HepG2 (cell line): Measurements from ENCODE around the gene ZBTB46. TPM values are rescaled to one million over a fixed set of nuclear protein-coding genes. Genes with fewer than 3 reads are reported as not detected.

Source experiments
- ATAC-seq: fragments of 200-7000 bp; cut with Tn5 transposase; 3 replicates; pipeline ENCODE4 v1.9.1; 2020; ENCODE audit warnings: mild to moderate bottlenecking, moderate library complexity
- BruUV-seq: library from RNA; stranded (reverse); fragments of 400-500 nt; replicated peaks from 2 replicates; lab custom pipeline; 2021; lab: Mats Ljungman, UMichigan
- CTCF ChIA-PET: fragments of 300-600 bp; formaldehyde crosslinking; extraction: SDS; loops from one replicate; lab custom pipeline; 2021; ENCODE audit warnings: low total read pairs, inconsistent platforms, low intra/inter-chr PET ratio; lab: Yijun Ruan, JAX
- POLR2A ChIA-PET: fragments of 350-600 bp; sonication (Branson Sonifier 250); formaldehyde crosslinking; loops from one replicate; lab custom pipeline; 2020; ENCODE audit warnings: antibody characterized with exemption, inconsistent platforms; lab: Yijun Ruan, JAX
- DNase-seq: peaks from one replicate; pipeline ENCODE4 v3.0.0-alpha.2; 2015; ENCODE audit warnings: low spot score
- FAIRE-seq: peaks from 3 replicates; lab custom pipeline; 2011; peaks lifted over from hg19 to GRCh38; lab: Jason Lieb, UNC
- H2AFZ ChIP-seq: one replicate; pipeline ENCODE4 v1.6.1; 2011; ENCODE audit warnings: low read length, inconsistent platforms
- H3K27ac ChIP-seq: fragments of 300-600 bp; 3 replicates; pipeline ENCODE4 v1.8.0; 2011; ENCODE audit warnings: mixed run types, mild to moderate bottlenecking, mixed read lengths, low read length, inconsistent platforms; ENCODE audit not compliant: insufficient read depth; ENCODE audit errors: extremely low read length
- H3K27me3 ChIP-seq, 2 experiments: fragments of 200-600 bp in 1 of 2; 2 replicates in 1 of 2; 3 replicates in 1 of 2; pipeline versions ENCODE4 v1.6.0 to v1.8.0; 2011; ENCODE audit warnings: low read length in 2 of 2, mild to moderate bottlenecking in 2 of 2, moderate library complexity in 2 of 2, inconsistent platforms in 1 of 2; ENCODE audit not compliant: insufficient read depth in 2 of 2, control insufficient read depth in 1 of 2
- H3K36me3 ChIP-seq, 2 experiments: fragments of 200-600 bp in 1 of 2; replicated peaks in 1 of 2; 2 replicates in 1 of 2; 3 replicates in 1 of 2; pipeline versions ENCODE4 v1.5.1 to v1.8.0; 2011; ENCODE audit warnings: low read length in 2 of 2, inconsistent platforms in 1 of 2; ENCODE audit not compliant: insufficient read depth in 2 of 2, control insufficient read depth in 1 of 2
- H3K4me1 ChIP-seq: 2 replicates; pipeline ENCODE4 v1.5.1; 2012; ENCODE audit warnings: low read length, inconsistent platforms; ENCODE audit not compliant: insufficient read depth
- H3K4me2 ChIP-seq: 2 replicates; pipeline ENCODE4 v1.6.0; 2011; ENCODE audit warnings: low read depth, low read length, inconsistent platforms
- H3K4me3 ChIP-seq, 3 experiments: fragments of 200-600 bp in 1 of 3; sonication (generic), shearing (Covaris generic) in 1 of 3; replicated peaks in 1 of 3; 2 replicates each; pipeline ENCODE4 v1.5.1; 2011 to 2016; ENCODE audit warnings: low read length in 3 of 3, inconsistent platforms in 2 of 3, low read depth in 2 of 3, mild to moderate bottlenecking in 2 of 3, control low read depth in 1 of 3, mixed read lengths in 1 of 3; ENCODE audit not compliant: insufficient read depth in 1 of 3
- H3K79me2 ChIP-seq: one replicate; pipeline ENCODE4 v1.6.1; 2011; ENCODE audit warnings: low read length, inconsistent platforms; ENCODE audit not compliant: insufficient read depth
- H3K9ac ChIP-seq: 2 replicates; pipeline ENCODE4 v1.6.0; 2011; ENCODE audit warnings: mild to moderate bottlenecking, low read depth, low read length, inconsistent platforms; ENCODE audit not compliant: insufficient read depth
- H3K9me3 ChIP-seq: 2 replicates; pipeline ENCODE4 v1.5.1; 2012; ENCODE audit warnings: mild to moderate bottlenecking, low read length
- H4K20me1 ChIP-seq: 2 replicates; pipeline ENCODE4 v1.6.0; 2011; ENCODE audit warnings: inconsistent platforms, mild to moderate bottlenecking, low read length, moderate library complexity; ENCODE audit not compliant: insufficient read depth
- CBX1 ChIP-seq: IDR thresholded peaks from one replicate; pipeline ENCODE4 v1.6.1; 2016; ENCODE audit warnings: antibody characterized with exemption, low read depth
- HNF4A ChIP-seq: sonication (generic); formaldehyde crosslinking; IDR thresholded peaks from 2 replicates; pipeline ENCODE4 v1.4.0; 2020; ENCODE audit warnings: missing genetic modification reagents
- HNF4G ChIP-seq, 2 experiments: sonication (generic) in 1 of 2; formaldehyde crosslinking in 1 of 2; IDR thresholded peaks; 2 replicates each; pipeline versions ENCODE4 v1.4.0 to v1.6.1; 2011 to 2020; ENCODE audit warnings: borderline replicate concordance in 2 of 2, low read depth in 2 of 2, mild to moderate bottlenecking in 2 of 2, low read length in 1 of 2, missing genetic modification reagents in 1 of 2, moderate library complexity in 1 of 2
- HNRNPK ChIP-seq: fragments of 200-400 bp; formaldehyde crosslinking; IDR thresholded peaks from 2 replicates; pipeline ENCODE4 v1.6.1; 2018; ENCODE audit warnings: low read length, low read depth, moderate library complexity, mild to moderate bottlenecking; ENCODE audit not compliant: poor library complexity, severe bottlenecking
- PCBP1 ChIP-seq: fragments of 200-400 bp; formaldehyde crosslinking; IDR thresholded peaks from 2 replicates; pipeline ENCODE4 v1.6.1; 2017; ENCODE audit warnings: mild to moderate bottlenecking, low read depth, low read length, borderline replicate concordance
- RFXANK ChIP-seq: IDR thresholded peaks from 2 replicates; pipeline ENCODE4 v1.6.1; 2016
- ZBTB49 ChIP-seq: sonication (generic); formaldehyde crosslinking; IDR thresholded peaks from 2 replicates; pipeline ENCODE4 v1.4.0; 2020; ENCODE audit warnings: missing genetic modification reagents, borderline replicate concordance
- ZNF589 ChIP-seq: sonication (generic); formaldehyde crosslinking; conservative IDR thresholded peaks from 2 replicates; pipeline ENCODE4 v1.8.0; 2022; ENCODE audit warnings: mild to moderate bottlenecking, moderate library complexity, missing genetic modification reagents
- ZNF768 ChIP-seq: sonication (generic); formaldehyde crosslinking; IDR thresholded peaks from 2 replicates; pipeline ENCODE4 v1.4.0; 2020; ENCODE audit warnings: missing genetic modification reagents
- ZNF878 ChIP-seq: sonication (generic); formaldehyde crosslinking; IDR thresholded peaks from 2 replicates; pipeline ENCODE4 v1.8.1; 2023; ENCODE audit warnings: mild to moderate bottlenecking, missing genetic modification reagents, moderate library complexity
- WGBS: methylation state at CpG from one replicate; pipeline ENCODE4 v1.1.6; 2017; ENCODE audit warnings: low lambda C conversion rate; 5-methylcytosine and 5-hydroxymethylcytosine counted together
- in situ Hi-C: cut with HindIII; loops from 2 replicates; pipeline ENCODE4 v1.10.0; 2017; ENCODE audit warnings: low pct_unique_long_range_greater_than_20kb; ENCODE audit not compliant: extremely low pct_ligation_motif_present
- intact Hi-C: fragments of 100-400 bp; cut with micrococcal nuclease; formaldehyde crosslinking; loops from one replicate; pipeline ENCODE4 v1.10.0; 2022; ENCODE audit not compliant: unreplicated experiment
- polyA plus RNA-seq, 8 experiments: library from polyadenylated mRNA; depleted of rRNA in 3 of 8; stranded (reverse) in 7 of 8; unstranded in 1 of 8; fragments of >200 nt; fragmentation: Illumina TruSeq in 4 of 8; extraction: Trizol in 4 of 8; gene quantifications; 2 replicates each; pipeline versions ENCODE4 v1.2.1 to v1.2.3, GENCODE V29; 2011 to 2016; ENCODE audit warnings: low read depth in 4 of 8, missing spikeins in 1 of 8, mixed read lengths in 1 of 8; ENCODE audit not compliant: insufficient read depth in 1 of 8
- total RNA-seq, 5 experiments: library from RNA; depleted of rRNA; stranded (reverse); fragments of >200 nt; fragmentation: Illumina TruSeq; extraction: Trizol; gene quantifications; 2 replicates each; pipeline ENCODE4 v1.2.3, GENCODE V29; 2016; ENCODE audit warnings: low read depth in 1 of 5
- TF ChIP-seq, protein P1 (sequence below): sonication (generic); formaldehyde crosslinking; IDR thresholded peaks from 2 replicates; pipeline ENCODE4 v1.4.0; 2020; ENCODE audit warnings: mild to moderate bottlenecking, missing genetic modification reagents, borderline replicate concordance

The ZBTB46 gene
- total and polyA plus RNA-seq, 2 of the 13 experiments (the other 11 are each of a cell fraction or from before 2014, with no cell fraction given), result 1.6 to 13.5 TPM

DNA sequence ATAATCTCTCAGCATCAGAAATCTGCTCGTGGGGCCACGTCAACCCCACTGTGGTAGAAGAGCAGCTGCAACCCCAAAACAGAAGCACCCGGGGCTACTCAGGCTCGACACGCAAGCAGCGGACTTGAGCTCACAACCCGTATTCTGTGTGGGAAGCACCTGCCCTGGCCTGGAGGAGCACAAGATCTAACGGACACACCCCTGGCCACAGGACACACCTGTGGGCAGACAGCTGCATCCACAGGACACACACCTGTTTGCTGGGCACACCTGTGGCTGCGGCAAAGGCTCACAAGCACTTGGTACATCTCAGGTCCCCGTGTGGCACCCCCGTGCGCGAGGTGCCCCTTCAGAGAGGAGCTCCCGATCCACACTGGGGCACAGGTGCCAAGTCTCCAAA lies 36.5 kb downstream of the ZBTB46 start:
- Histone ChIP-seq H3K27me3 (no peaks in the 10 kb centered on the region), H3K9ac (no peak overlapping the region), H3K27ac (no peak overlapping the region), H2AFZ (no peak overlapping the region), H3K79me2 (no peaks in the 10 kb centered on the region)
- no TSS peak for BruUV-seq
- FAIRE-seq (no peak), ATAC-seq (no peak)
- CTCF ChIA-PET, result no interaction called here
- TF ChIP-seq HNF4A (CRISPR knock-in tag) (no peak), RFXANK (CRISPR knock-in tag) (no peak), ZNF589 (CRISPR knock-in tag) (no peak)
- TF ChIP-seq, all 625 proteins: peak for 0
- Histone ChIP-seq H3K9me3 (no peaks in the 10 kb centered on the region), H4K20me1 (no peaks in the 10 kb centered on the region), H3K4me1 (peaks cover 28% of the 10 kb centered on the region), H3K36me3 (no peaks in the 10 kb centered on the region), H3K4me3 (no peak overlapping the region), H3K4me2 (no peak overlapping the region)
- in situ Hi-C loops (no loop called here), intact Hi-C loops (no loop called here)
- WGBS, result 83% methylated on average over 14 of the region's 14 CpGs
- DNase-seq, result no peak
- POLR2A ChIA-PET, result interaction anchor here (1.2 kb wide), 1 partner anchor 70 kb away, joined by 5 read pairs; the partner anchor contains the start of gene TPD52L2

- Histone ChIP-seq H3K4me1 (peaks cover 44% of the 10 kb centered on the region), H3K4me3 (no peak overlapping the region), H3K27me3 (no peaks in the 10 kb centered on the region), H3K4me2 (no peak overlapping the region), H3K9ac (no peak overlapping the region), H3K36me3 (no peaks in the 10 kb centered on the region), H4K20me1 (no peaks in the 10 kb centered on the region), H3K9me3 (no peaks in the 10 kb centered on the region), H3K27ac (no peak overlapping the region), H3K79me2 (no peaks in the 10 kb centered on the region), H2AFZ (no peak overlapping the region)
- DNase-seq, result no peak
- CTCF ChIA-PET, result no interaction called here
- 81% methylated on average over 18 of the region's 20 CpGs for WGBS
- intact Hi-C loops, result no loop called here
- POLR2A ChIA-PET, result interaction anchor here (1.0 kb wide), 1 partner anchor 72 kb away, joined by 3 read pairs; the partner anchor contains the start of gene TPD52L2
- in situ Hi-C loops, result no loop called here
- no TSS peak for BruUV-seq
- FAIRE-seq, result no peak
- no peak for ATAC-seq
- TF ChIP-seq ZNF878 (CRISPR knock-in tag) (no peak), ZBTB49 (CRISPR knock-in tag) (no peak), PCBP1 (no peak), HNF4G (IDR thresholded peaks at IDR 0.05; ENCODE audit: borderline replicate concordance, low read depth, low read length) (no peak), HNF4G (CRISPR knock-in tag; IDR thresholded peaks at IDR 0.05; ENCODE audit: borderline replicate concordance, low read depth) (no peak), ZNF768 (CRISPR knock-in tag) (peak; percentile 29; the same call in 1 of the 2 replicates), CBX1 (no peak), HNRNPK (no peak)
- TF ChIP-seq, protein P1, sequence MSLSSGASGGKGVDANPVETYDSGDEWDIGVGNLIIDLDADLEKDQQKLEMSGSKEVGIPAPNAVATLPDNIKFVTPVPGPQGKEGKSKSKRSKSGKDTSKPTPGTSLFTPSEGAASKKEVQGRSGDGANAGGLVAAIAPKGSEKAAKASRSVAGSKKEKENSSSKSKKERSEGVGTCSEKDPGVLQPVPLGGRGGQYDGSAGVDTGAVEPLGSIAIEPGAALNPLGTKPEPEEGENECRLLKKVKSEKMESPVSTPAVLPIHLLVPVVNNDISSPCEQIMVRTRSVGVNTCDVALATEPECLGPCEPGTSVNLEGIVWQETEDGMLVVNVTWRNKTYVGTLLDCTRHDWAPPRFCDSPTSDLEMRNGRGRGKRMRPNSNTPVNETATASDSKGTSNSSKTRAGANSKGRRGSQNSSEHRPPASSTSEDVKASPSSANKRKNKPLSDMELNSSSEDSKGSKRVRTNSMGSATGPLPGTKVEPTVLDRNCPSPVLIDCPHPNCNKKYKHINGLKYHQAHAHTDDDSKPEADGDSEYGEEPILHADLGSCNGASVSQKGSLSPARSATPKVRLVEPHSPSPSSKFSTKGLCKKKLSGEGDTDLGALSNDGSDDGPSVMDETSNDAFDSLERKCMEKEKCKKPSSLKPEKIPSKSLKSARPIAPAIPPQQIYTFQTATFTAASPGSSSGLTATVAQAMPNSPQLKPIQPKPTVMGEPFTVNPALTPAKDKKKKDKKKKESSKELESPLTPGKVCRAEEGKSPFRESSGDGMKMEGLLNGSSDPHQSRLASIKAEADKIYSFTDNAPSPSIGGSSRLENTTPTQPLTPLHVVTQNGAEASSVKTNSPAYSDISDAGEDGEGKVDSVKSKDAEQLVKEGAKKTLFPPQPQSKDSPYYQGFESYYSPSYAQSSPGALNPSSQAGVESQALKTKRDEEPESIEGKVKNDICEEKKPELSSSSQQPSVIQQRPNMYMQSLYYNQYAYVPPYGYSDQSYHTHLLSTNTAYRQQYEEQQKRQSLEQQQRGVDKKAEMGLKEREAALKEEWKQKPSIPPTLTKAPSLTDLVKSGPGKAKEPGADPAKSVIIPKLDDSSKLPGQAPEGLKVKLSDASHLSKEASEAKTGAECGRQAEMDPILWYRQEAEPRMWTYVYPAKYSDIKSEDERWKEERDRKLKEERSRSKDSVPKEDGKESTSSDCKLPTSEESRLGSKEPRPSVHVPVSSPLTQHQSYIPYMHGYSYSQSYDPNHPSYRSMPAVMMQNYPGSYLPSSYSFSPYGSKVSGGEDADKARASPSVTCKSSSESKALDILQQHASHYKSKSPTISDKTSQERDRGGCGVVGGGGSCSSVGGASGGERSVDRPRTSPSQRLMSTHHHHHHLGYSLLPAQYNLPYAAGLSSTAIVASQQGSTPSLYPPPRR (CRISPR knock-in tag), result no peak
Measured at GRCh38 chr20:63792866-63793265, 38.2 kb downstream of the ZBTB46 start.
